IMR-90 (cell line): Measurements from ENCODE around the gene TMEM208. TPM values are rescaled to one million over a fixed set of nuclear protein-coding genes. Genes with fewer than 3 reads are reported as not detected.

Experiments
- ATAC-seq: fragments of 200-7000 bp; cut with Tn5 transposase; 2 replicates; pipeline ENCODE4 v1.9.1; 2020; ENCODE audit warnings: low read depth, mild to moderate bottlenecking, moderate library complexity
- BruUV-seq: library from RNA; stranded (reverse); fragments of 400-500 nt; replicated peaks from 2 replicates; lab custom pipeline; 2021; lab: Mats Ljungman, UMichigan
- CTCF ChIA-PET: fragments of 300-600 bp; formaldehyde crosslinking; extraction: SDS; loops from one replicate; lab custom pipeline; 2021; ENCODE audit warnings: antibody characterized with exemption; lab: Yijun Ruan, JAX
- POLR2A ChIA-PET: fragments of 300-600 bp; sonication (Branson Sonifier 250); formaldehyde crosslinking; loops from one replicate; lab custom pipeline; 2022; ENCODE audit warnings: antibody characterized with exemption; ENCODE audit not compliant: unreplicated experiment; lab: Charles Lee
- DNase-seq: peaks from one replicate; pipeline ENCODE4 v3.0.0; 2013
- H2AFZ ChIP-seq: replicated peaks from 2 replicates; pipeline ENCODE3; 2013; ENCODE audit warnings: low read length, mild to moderate bottlenecking; ENCODE audit not compliant: poor library complexity
- H2AK5ac ChIP-seq: 2 replicates; pipeline ENCODE4 v1.6.1; 2013; ENCODE audit warnings: low read depth, low read length, inconsistent platforms
- H2AK9ac ChIP-seq: replicated peaks from 2 replicates; pipeline ENCODE3; 2013; ENCODE audit warnings: mild to moderate bottlenecking, low read depth, low read length, moderate library complexity; ENCODE audit not compliant: poor library complexity
- H2BK120ac ChIP-seq: 2 replicates; pipeline ENCODE4 v1.6.1; 2013; ENCODE audit warnings: low read depth, low read length, inconsistent platforms
- H2BK15ac ChIP-seq: 3 replicates; pipeline ENCODE4 v1.6.1; 2013; ENCODE audit warnings: low read depth, low read length, inconsistent platforms
- H2BK20ac ChIP-seq: 2 replicates; pipeline ENCODE4 v1.6.1; 2013; ENCODE audit warnings: low read depth, mild to moderate bottlenecking, inconsistent platforms, low read length, moderate library complexity
- H2BK5ac ChIP-seq: 2 replicates; pipeline ENCODE4 v1.6.1; 2013; ENCODE audit warnings: mild to moderate bottlenecking, low read depth, low read length, inconsistent platforms; ENCODE audit not compliant: poor library complexity, severe bottlenecking
- H3K14ac ChIP-seq: replicated peaks from 2 replicates; pipeline ENCODE4 v1.6.1; 2013; ENCODE audit warnings: low read depth, low read length, inconsistent platforms
- H3K18ac ChIP-seq: 2 replicates; pipeline ENCODE4 v1.6.1; 2013; ENCODE audit warnings: low read depth, low read length, control low read depth
- H3K23ac ChIP-seq: 2 replicates; pipeline ENCODE4 v1.6.1; 2013; ENCODE audit warnings: low read depth, low read length, inconsistent platforms
- H3K27ac ChIP-seq: 2 replicates; pipeline ENCODE4 v1.5.1; 2013; ENCODE audit warnings: mild to moderate bottlenecking, control low read depth, low read length; ENCODE audit not compliant: insufficient read depth
- H3K27me3 ChIP-seq: 2 replicates; pipeline ENCODE4 v1.6.1; 2013; ENCODE audit warnings: low read length; ENCODE audit not compliant: control insufficient read depth, insufficient read depth
- H3K36me3 ChIP-seq: 2 replicates; pipeline ENCODE4 v1.6.1; 2013; ENCODE audit warnings: low read length, mixed read lengths; ENCODE audit not compliant: control insufficient read depth, insufficient read depth
- H3K4ac ChIP-seq: 2 replicates; pipeline ENCODE4 v1.6.1; 2013; ENCODE audit warnings: low read depth, low read length, inconsistent platforms
- H3K4me1 ChIP-seq: 2 replicates; pipeline ENCODE4 v1.6.1; 2013; ENCODE audit warnings: low read length, mixed read lengths; ENCODE audit not compliant: control insufficient read depth, insufficient read depth
- H3K4me2 ChIP-seq: 2 replicates; pipeline ENCODE4 v1.6.1; 2013; ENCODE audit warnings: low read depth, mild to moderate bottlenecking, control low read depth, low read length, moderate library complexity
- H3K4me3 ChIP-seq: 2 replicates; pipeline ENCODE4 v1.5.1; 2013; ENCODE audit warnings: low read depth, mild to moderate bottlenecking, control low read depth, low read length, moderate library complexity; ENCODE audit not compliant: insufficient read depth
- H3K56ac ChIP-seq: 2 replicates; pipeline ENCODE4 v1.6.1; 2013; ENCODE audit warnings: low read length, inconsistent platforms; ENCODE audit not compliant: insufficient read depth; ENCODE audit errors: extremely low read depth
- H3K79me1 ChIP-seq, 2 experiments: 2 replicates each; pipeline ENCODE4 v1.6.1; 2013; ENCODE audit warnings: low read length in 2 of 2, inconsistent platforms in 1 of 2, low read depth in 1 of 2
- H3K9ac ChIP-seq: 2 replicates; pipeline ENCODE4 v1.6.1; 2013; ENCODE audit warnings: low read depth, low read length, control low read depth
- H3K9me1 ChIP-seq: 2 replicates; pipeline ENCODE4 v1.6.1; 2013; ENCODE audit warnings: low read length, inconsistent platforms; ENCODE audit not compliant: insufficient read depth
- H3K9me3 ChIP-seq: 2 replicates; pipeline ENCODE4 v1.6.1; 2013; ENCODE audit warnings: low read length; ENCODE audit not compliant: control insufficient read depth, insufficient read depth
- H4K20me1 ChIP-seq: 2 replicates; pipeline ENCODE4 v1.6.1; 2013; ENCODE audit warnings: low read length, inconsistent platforms; ENCODE audit not compliant: insufficient read depth
- H4K5ac ChIP-seq: 2 replicates; pipeline ENCODE4 v1.6.1; 2013; ENCODE audit warnings: mild to moderate bottlenecking, low read depth, low read length, control low read depth
- H4K8ac ChIP-seq, 2 experiments: 2 replicates each; pipeline ENCODE4 v1.6.1; 2013; ENCODE audit warnings: low read depth in 2 of 2, low read length in 2 of 2, control low read depth in 1 of 2, inconsistent platforms in 1 of 2
- H4K91ac ChIP-seq: 2 replicates; pipeline ENCODE4 v1.6.1; 2013; ENCODE audit warnings: low read depth, low read length, inconsistent platforms; ENCODE audit not compliant: insufficient read depth
- CTCF ChIP-seq: conservative IDR thresholded peaks from 2 replicates; pipeline ENCODE4 v1.5.1; 2012; ENCODE audit warnings: mild to moderate bottlenecking, low read depth, low read length, improper control_type of control experiment
- FOS ChIP-seq: fragments of 150-350 bp; IDR thresholded peaks from 2 replicates; pipeline ENCODE4 v1.6.1; 2016; ENCODE audit warnings: low read depth, low read length
- NFE2L2 ChIP-seq: fragments of 150-350 bp; IDR thresholded peaks from 2 replicates; pipeline ENCODE4 v1.6.1; 2016; ENCODE audit warnings: low read depth, mild to moderate bottlenecking, low read length
- POLR2A ChIP-seq: IDR thresholded peaks from 2 replicates; pipeline ENCODE4 v1.6.1; 2012; ENCODE audit warnings: mild to moderate bottlenecking, low read depth, low read length
- WGBS, 2 experiments: methylation state at CpG; one replicate each; pipeline versions ENCODE4 v1.1.5 to v1.1.7; 2013; ENCODE audit warnings: missing lambda C conversion rate in 2 of 2; ENCODE audit not compliant: insufficient read length in 1 of 2; ENCODE audit errors: extremely low coverage in 2 of 2; 5-methylcytosine and 5-hydroxymethylcytosine counted together
- dilution Hi-C: fragments of 300-500 bp; cut with HindIII; formaldehyde crosslinking; loops from one replicate; pipeline ENCODE4 v1.14.3; 2018; ENCODE audit warnings: low sequenced_read_pairs; ENCODE audit not compliant: unreplicated experiment
- in situ Hi-C: fragments of 300-500 bp; cut with MboI; formaldehyde crosslinking; loops from 3 replicates; pipeline ENCODE4 v1.14.3; 2019; ENCODE audit warnings: low sequenced_read_pairs, inconsistent platforms, mixed read lengths
- intact Hi-C: fragments of 100-400 bp; cut with micrococcal nuclease; formaldehyde crosslinking; loops from 2 replicates; pipeline ENCODE4 v1.10.0; 2022
- polyA plus RNA-seq, 3 experiments: library from polyadenylated mRNA; depleted of rRNA; stranded (reverse); fragments of >200 nt; gene quantifications; 2 replicates each; pipeline ENCODE4 v1.2.3, GENCODE V29; 2012; ENCODE audit warnings: low replicate concordance in 1 of 3
- total RNA-seq: library from RNA; depleted of rRNA; stranded (reverse); fragments of >200 nt; gene quantifications from 2 replicates; pipeline ENCODE4 v1.2.3, GENCODE V29; 2012

The TMEM208 gene
- total and polyA plus RNA-seq, 2 of the 4 experiments (the other 2 are of a cell fraction), result 65.6 to 66.5 TPM

- ChIA-PET POLR2A (interaction anchor here (0.6 kb wide), 1 partner anchor 305 kb away, joined by 4 read pairs; no protein-coding TSS in a partner anchor), CTCF (no interaction called here)
- Histone ChIP-seq H2AK9ac (peak within 1 kb of the TSS; percentile 71), H2AK5ac (peak within 1 kb of the TSS; percentile 80), H2BK20ac (no peak within 1 kb of the TSS), H3K36me3 (peaks cover 16% of the 10 kb centered on the region), H3K27me3 (no peaks in the 10 kb centered on the region), H3K23ac (no peak within 1 kb of the TSS; the same call in 1 of the 2 replicates), H3K18ac (no peak within 1 kb of the TSS), H2BK120ac (no peak within 1 kb of the TSS), H3K9ac (no peak within 1 kb of the TSS), H3K9me3 (no peaks in the 10 kb centered on the region), H3K14ac (no peak within 1 kb of the TSS), H3K4me1 (peaks cover 21% of the 10 kb centered on the region), H2BK15ac (no peak within 1 kb of the TSS), H3K79me1 (peaks cover 22 to 35% of the 10 kb centered on the region in 2 experiments), H4K91ac (no peak within 1 kb of the TSS), H4K8ac (peak within 1 kb of the TSS in 1 of 2 experiments; percentile 17; a peak in 1 of 4 replicates), H2AFZ (peak within 1 kb of the TSS; percentile 49), H2BK5ac (peak within 1 kb of the TSS; percentile 31), H4K5ac (no peak within 1 kb of the TSS), H3K9me1 (peaks cover 26% of the 10 kb centered on the region), H4K20me1 (peaks cover 23% of the 10 kb centered on the region), H3K4me3 (no peak within 1 kb of the TSS), H3K27ac (no peak within 1 kb of the TSS), H3K4ac (peak within 1 kb of the TSS; percentile 40; the same call in 1 of the 2 replicates), H3K56ac (no peak within 1 kb of the TSS), H3K4me2 (peak within 1 kb of the TSS; percentile 60; the same call in 1 of the 2 replicates)
- intact Hi-C loops, result no loop called here
- ATAC-seq (no peak), DNase-seq (no peak)
- TF ChIP-seq POLR2A (no peak), NFE2L2 (no peak), CTCF (no peak), FOS (no peak)
- in situ Hi-C loops, result no loop called here
- no TSS peak for BruUV-seq
- dilution Hi-C loops, result no loop called here
- 53% methylated on average over 3 of the region's 6 CpGs; no CpG with 5 or more reads in 1 of the 2 experiments for WGBS, 2 experiments
These were observed 36.9 kb upstream of the TMEM208 start, which contains the start of gene EXOC3L1 for GRCh38 chr16:67190041-67190440. EXOC3L1 (minus strand) TSS chr16:67190136; CDS start chr16:67189676, 460 bp downstream.
